HuH-7.5 (cell line): ENCODE results near the gene SP5.
"Not testable (repeated sequence)": the region's sequence is repeated elsewhere in the genome, so short reads cannot be mapped to it uniquely, and the experiment has no call there.

Source experiments
- DNase-seq: peaks from one replicate; pipeline ENCODE4 v3.0.0; 2011; ENCODE audit warnings: low spot score

SP5 gene

DNA sequence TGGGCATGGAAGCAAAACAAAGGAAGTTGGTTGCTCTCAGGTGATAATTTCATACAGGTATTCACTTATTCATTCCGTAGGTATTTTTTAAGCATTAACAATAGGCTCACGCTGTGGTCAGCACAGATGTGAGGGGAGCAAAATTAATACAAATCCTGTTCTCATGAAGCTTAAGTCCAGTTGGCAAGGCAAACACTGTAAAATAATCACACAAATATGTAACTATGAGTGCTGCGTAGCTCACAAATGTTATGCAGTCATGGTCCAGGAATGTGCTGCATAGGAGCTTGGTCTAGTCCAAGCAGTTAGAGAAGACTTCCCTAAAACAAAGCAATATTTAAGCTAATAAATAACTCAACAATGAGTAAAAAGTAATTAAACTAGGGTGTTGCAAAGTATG, 23.9 kb downstream of the SP5 start:
- DNase-seq, result no peak

DNA sequence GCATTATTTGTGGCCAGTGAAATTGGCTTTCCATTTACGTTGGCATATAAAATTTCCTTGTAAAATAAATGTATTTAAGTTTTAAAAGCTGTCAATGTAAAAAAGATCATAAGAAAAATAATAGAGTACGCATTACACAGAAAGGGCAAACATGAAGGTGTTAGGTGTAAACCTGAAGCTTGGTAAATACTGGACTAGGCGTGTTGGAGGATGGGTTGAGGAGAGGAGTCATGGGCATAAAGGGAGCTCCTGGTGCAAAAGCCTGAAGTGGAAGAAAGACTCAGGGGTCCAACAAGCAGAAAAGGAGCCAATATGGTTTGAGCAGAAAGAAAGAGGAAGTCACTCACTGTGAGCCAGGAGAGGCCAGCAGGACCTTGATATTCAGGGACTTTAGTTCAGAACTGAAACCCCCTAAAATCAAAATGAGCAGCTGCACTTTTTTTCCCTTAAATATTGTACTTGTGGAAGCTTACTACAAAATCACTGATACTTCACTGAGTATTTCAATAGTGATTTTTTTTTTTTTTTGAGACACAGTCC, 24.4 kb downstream of the SP5 start:
- DNase-seq, result no peak

DNA sequence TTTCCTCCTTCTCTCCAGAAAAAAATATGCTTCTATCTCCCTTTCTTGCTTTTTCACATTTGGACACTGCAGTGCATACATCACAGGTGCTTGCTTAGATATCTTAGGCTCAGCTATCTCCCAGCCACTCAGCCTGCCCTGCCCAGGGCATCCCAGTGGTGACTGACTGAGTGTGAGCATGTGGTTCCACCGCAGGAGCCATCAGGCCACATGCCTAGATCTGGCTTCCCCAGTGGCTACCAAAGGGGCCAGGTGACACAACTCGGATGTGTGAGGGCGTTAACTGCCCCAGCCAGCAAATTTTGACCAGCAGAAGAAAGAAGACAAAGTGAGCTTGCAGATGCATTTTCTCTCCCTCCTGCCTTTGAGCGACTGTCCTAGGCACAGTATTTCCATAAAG, 25.5 kb downstream of the SP5 start:
- no peak for DNase-seq

DNA sequence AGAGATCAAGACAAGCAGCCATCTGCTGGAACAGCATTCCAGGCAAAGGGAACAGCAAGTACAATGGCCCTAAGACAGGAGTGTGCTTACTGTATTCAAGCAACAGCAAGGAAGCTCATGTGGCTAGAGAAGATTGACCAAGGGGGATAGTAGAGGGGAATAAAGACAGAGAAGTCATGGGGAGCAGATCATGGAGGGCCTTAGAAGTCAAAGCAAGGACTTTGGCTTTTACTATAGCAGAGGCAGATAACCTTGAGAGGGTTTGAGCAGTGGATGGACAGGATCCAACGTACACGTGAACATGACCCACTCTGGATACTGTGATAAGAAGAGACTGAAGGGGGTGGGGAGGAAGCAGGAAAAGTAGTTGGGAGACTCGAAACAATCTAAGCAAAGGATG, 26.9 kb downstream of the SP5 start:
- DNase-seq, result no peak

DNA sequence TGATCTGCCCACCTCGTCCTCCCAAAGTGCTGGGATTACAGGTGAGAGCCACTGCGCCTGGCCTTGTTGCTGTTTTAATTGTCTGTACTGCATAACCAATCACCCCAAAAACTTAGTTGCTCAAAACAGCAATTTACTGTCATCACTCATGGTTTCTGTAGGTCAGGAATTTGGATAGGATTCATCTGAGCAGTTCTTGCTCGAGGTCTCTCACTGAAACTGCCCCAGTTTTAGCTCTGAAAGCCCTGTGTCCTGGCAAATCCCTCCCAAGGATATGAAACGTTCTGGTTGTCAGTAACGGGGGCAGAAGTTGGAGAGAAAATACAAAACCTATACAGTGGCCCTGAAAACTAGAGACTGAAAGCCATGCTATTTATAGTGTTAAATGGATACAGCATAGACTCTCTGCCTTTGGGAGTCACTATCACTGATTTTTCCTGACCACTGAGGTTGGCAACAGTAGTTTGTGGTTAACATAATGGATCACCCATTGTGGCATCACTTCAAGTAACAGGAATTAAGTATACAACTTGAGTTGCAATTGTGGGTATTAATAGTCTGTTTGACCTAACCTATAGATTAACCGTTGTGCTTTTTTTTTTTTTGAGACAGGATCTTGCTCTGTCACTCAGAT, 27.9 kb downstream of the SP5 start:
- no peak for DNase-seq

DNA sequence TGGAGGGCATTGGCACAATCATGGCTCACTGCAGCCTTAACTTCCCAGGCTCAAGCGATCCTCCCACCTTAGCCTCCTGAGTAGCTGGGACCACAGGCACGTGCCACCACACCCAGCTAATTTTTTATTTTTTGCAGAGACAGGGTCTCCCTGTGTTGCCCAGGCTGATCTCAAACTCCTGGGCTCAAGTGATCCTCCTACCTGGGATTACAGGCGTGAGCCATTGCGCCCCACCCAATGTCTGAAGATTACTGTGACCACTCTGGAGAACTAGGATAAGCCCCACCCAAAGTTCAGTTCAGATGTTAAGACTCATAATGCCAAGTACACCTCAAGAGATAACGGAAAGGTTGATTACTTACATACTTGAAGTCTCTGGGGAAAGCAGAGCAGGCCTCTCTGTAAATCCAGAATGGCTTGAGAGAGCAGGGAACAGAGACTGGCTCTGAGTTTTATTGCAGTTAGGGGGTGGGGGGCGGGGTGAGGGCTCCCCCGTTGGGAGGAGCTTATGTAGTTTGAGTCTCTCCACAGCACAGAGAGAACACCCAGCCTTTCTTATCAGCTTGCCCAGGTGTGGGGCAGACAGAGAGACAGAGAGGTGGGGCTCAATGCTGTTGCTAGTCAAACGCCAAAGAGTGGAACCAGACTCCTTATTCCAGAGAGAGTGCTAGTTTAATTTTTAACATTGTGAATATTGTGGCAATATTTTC, 28.5 kb downstream of the SP5 start:
- peak; percentile 33 for DNase-seq

DNA sequence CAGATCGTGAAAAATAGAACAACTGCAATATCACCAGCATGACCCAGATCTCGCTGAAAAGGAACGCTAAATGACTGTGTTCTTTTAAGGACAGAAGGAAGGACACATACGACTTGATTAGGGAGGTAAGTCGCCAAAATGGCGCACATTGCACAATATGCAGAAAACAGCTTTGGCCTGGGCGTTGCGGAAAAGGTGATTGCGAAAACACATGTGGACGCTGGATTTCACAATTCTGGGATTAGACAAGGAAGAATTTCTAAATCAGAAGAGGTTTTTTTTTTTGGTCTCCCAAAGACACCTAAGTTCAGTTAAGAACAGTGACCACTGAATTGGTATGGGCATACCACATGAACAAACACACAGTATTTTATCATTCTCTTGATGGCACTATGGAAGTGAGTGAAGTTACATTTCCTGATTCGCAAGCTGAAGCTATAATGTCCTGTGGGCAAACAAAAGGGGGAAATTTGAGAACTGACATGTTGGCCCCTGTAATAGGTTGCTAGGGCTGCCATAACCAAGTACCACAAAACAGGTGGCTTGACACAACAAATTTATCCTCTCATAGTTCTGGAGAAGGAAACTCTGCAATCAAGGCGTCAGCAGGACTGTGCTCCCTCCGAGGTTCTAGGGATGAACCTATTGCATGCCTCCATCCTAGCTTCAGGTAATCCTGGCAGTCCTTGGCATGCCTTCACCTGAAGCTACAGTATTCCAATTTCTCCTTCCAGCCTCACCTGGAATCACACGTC, 29.3 kb downstream of the SP5 start:
- peak; percentile 34 for DNase-seq

DNA sequence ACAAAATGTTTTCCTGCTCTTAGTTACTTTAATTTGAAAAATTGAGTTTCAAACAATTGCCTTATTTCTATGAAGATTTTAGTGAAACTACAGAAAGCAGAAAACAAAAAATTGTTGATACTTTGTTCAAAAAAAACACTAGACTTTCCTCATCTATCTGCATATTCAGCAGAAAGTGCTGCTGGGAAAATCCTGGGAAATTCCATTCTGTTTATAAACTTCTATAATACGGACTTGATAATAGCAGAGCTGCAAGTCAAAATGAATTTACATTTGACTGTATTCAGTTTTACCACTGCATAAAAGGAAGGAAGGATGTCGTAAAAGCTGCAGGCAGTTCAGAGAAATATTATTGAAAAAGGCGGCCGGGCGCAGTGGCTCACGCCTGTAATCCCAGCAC, 30.2 kb downstream of the SP5 start:
- DNase-seq, result no peak

DNA sequence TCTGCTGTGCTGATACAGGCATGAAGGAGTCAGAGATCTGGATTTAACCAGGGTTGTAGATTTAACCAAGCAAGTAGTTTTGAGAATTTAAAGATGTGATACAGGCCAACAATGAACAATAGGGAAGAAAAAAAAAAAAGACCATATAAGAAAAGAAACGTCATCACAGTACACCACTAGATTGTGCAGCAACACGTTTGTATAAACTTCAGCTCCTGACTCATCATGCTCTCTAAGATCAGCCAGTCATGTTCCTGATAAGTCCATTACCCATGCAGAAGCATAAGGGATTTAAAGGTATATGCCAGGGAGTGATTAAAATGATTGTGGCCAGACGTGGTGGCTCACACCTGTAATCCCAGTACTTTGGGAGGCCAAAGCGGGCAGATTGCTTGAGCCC, 32.8 kb downstream of the SP5 start:
- no peak for DNase-seq

DNA sequence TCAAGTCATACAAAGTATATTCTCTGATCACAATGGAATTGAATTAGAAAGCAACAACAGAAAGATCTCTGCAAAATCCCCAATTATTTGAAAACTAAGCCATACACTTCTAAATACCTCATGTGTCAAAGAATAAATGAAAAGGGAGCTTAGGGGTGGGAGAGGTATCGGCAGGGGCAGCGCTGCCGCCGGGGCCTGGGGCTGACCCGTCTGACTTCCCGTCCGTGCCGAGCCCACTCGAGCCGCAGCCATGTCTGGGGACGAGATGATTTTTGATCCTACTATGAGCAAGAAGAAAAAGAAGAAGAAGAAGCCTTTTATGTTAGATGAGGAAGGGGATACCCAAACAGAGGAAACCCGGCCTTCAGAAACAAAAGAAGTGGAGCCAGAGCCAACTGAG, 36.4 kb downstream of the SP5 start:
- DNase-seq, result not testable (repeated sequence)

DNA sequence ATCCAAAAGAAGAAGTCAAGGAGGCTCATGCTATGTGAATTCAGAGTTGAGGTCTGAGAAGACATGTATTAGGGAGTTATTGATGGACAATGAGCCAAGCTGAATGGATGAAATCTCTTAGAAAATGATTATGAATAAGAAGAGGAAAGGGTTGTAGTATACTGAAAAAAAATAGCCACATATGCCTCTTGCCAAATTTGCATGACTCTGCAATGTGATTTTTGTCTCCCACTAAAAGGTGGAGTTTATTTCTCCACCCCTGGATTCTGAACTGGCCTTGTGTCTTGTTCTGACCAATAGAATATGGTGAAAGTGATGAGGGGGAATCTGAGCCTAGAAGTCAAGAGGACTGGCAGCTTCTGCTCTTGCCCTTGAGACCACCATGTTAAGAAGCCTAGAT, 46.4 kb downstream of the SP5 start:
- DNase-seq, result no peak

DNA sequence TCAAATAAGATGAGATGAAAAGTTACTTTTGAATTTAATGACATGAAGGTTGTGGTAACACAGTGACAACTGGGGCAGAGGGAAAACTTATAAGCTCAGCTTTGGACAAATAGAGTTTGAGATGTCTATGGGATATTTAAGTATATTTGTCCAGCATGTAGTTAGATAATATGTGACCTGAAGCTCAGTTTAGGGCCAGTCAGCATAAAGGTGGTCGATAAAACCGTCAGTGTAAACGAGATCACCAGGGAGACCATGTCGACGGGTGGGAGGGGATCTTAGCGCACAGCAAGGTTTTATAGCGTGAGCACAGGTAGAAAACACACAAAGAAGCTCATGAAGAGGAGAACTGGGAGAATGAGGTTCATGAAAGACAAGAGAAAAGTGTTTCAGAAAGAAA, 47.6 kb downstream of the SP5 start:
- no peak for DNase-seq

DNA sequence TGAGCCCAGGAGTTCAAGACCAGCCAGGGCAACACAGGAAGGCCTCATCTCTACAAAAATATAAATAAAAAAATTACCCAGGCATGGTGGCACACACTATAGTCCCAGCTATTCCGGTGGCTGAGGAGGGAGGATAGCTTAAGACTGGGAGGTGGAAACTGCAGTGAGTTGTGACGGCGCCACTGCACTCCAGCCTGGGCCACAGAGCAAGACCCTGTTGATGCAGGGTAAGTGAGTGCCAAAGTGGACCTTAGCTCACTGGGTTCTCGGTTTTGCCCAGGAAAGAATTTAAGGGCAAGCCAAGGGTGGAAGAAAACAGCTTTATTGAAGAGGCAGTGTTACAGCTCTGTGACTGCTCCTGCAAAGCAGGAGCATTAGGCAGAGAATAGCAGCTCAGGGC, 48.1 kb downstream of the SP5 start:
- DNase-seq, result no peak

DNA sequence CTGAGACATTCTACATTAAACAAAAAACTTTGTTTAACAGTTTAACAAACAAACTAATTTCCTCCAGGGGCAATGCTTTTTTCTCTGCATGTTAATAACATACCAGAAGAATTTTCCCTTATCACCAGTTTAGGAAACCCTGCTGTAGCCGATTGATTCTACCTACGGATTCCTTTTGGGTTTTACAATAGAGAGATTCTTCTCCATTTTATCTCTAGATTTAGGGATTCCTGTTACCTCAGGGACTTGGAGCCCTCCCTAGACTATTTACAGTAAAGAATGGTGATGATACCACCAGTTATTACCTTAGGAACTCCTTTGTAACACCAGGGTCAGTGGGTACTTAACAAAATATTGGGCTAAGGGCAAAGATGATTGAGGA, 49.7 kb downstream of the SP5 start:
- DNase-seq, result no peak

DNA sequence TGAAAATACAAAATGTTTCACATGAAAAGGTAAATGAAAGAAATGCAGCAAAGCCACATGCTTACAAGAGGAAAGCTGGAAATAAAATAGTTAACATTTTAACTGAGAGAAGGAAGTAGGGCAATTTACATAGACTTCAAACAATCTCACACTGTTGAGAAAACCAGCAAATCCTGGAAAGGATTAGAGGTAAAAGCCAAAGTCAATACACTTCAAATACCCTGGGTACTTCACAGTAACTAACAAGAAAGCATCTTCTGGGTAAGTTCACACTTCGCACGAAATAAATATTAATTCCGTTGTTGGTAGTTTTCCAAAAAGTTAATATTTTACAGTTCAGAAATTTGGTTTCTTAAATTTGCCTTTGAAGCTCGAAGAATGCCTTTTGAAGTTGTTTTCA, 51.6 kb downstream of the SP5 start:
- no peak for DNase-seq
